NCI-H128 (cell line): ENCODE results near the gene UBE2Q2.
"Not testable (repeated sequence)": the region's sequence is repeated elsewhere in the genome, so short reads cannot be mapped to it uniquely, and the experiment has no call there.

Experiments used
- DNase-seq: peaks from one replicate; lab custom pipeline; 2025; ENCODE audit not compliant: unreplicated experiment; lab: John Stamatoyannopoulos, UW

Gene UBE2Q2

GRCh38 chr15:75842722-75843677, at the start of gene UBE2Q2:
Gene UBE2Q2, plus strand, starts transcription at chr15:75843447. Its CDS starts 220 bp downstream, at chr15:75843667.
- no peak for DNase-seq

GRCh38 chr15:75796321-75796720, 46.9 kb upstream of the UBE2Q2 start:
- DNase-seq = no peak

GRCh38 chr15:75797146-75797545, 46.1 kb upstream of the UBE2Q2 start:
- not testable (repeated sequence) for DNase-seq

GRCh38 chr15:75799190-75799589, 44.1 kb upstream of the UBE2Q2 start:
- no peak for DNase-seq

- not testable (repeated sequence) for DNase-seq
Observed at GRCh38 chr15:75800409-75800808, 42.8 kb upstream of the UBE2Q2 start.

- DNase-seq = peak; percentile 14
Observed at GRCh38 chr15:75801859-75802593, 41.2 kb upstream of the UBE2Q2 start.

- not testable (repeated sequence) for DNase-seq
Observed at GRCh38 chr15:75807486-75807885, 35.8 kb upstream of the UBE2Q2 start.

GRCh38 chr15:75808009-75808408, 35.2 kb upstream of the UBE2Q2 start:
- DNase-seq = not testable (repeated sequence)

GRCh38 chr15:75808563-75808962, 34.7 kb upstream of the UBE2Q2 start:
- no peak for DNase-seq

- DNase-seq = no peak
Observed at GRCh38 chr15:75809986-75810750, 33.1 kb upstream of the UBE2Q2 start.

- no peak for DNase-seq
Observed at GRCh38 chr15:75810874-75811498, 32.3 kb upstream of the UBE2Q2 start.

GRCh38 chr15:75811626-75812025, 31.6 kb upstream of the UBE2Q2 start:
- no peak for DNase-seq

GRCh38 chr15:75814794-75815193, 28.5 kb upstream of the UBE2Q2 start:
- no peak for DNase-seq

- DNase-seq = no peak
Observed at GRCh38 chr15:75815811-75816719, 27.2 kb upstream of the UBE2Q2 start.

- DNase-seq = no peak
Observed at GRCh38 chr15:75817138-75817935, 25.9 kb upstream of the UBE2Q2 start.

- DNase-seq = no peak
Observed at GRCh38 chr15:75820206-75820605, 23.0 kb upstream of the UBE2Q2 start.

GRCh38 chr15:75821786-75822345, 21.4 kb upstream of the UBE2Q2 start:
- DNase-seq = no peak

- no peak for DNase-seq
Observed at GRCh38 chr15:75822685-75823278, 20.5 kb upstream of the UBE2Q2 start.
